B cell (primary cell): ENCODE results near the gene FRS3. TPM values are rescaled to one million over a fixed set of nuclear protein-coding genes. Genes with fewer than 3 reads are reported as not detected.

ENCODE experiments used
- ATAC-seq: fragments of 200-7000 bp; cut with Tn5 transposase; one replicate; pipeline ENCODE4 v1.10.0; 2021; ENCODE audit warnings: low read depth, mild to moderate bottlenecking, moderate number of reproducible peaks, moderate library complexity
- CTCF ChIA-PET: fragments of 350-600 bp; sonication (Branson Sonifier 250); formaldehyde crosslinking; loops from one replicate; lab custom pipeline; 2021; ENCODE audit warnings: antibody characterized with exemption, inconsistent platforms; lab: Charles Lee
- POLR2A ChIA-PET: fragments of 350-600 bp; sonication (Branson Sonifier 250); formaldehyde crosslinking; loops from one replicate; lab custom pipeline; 2021; ENCODE audit warnings: antibody characterized with exemption; lab: Charles Lee
- DNase-seq: peaks from one replicate; pipeline ENCODE4 v3.0.0; 2013
- H2AFZ ChIP-seq: 2 replicates; pipeline ENCODE4 v1.6.1; 2012; ENCODE audit warnings: mild to moderate bottlenecking, low read depth, low read length; ENCODE audit not compliant: insufficient read depth, poor library complexity, severe bottlenecking
- H3K27ac ChIP-seq, 2 donors: 1 replicate in 1 of 2; 2 replicates in 1 of 2; pipeline ENCODE4 v1.5.1; 2012 to 2013; ENCODE audit warnings: low read length in 2 of 2, mild to moderate bottlenecking in 2 of 2, moderate library complexity in 1 of 2
- H3K27me3 ChIP-seq, 4 experiments: fragments of 200-600 bp in 1 of 4; sonication (generic) in 1 of 4; replicated peaks in 1 of 4; 1 replicate in 2 of 4; 2 replicates in 2 of 4; pipeline versions ENCODE4 v1.6.1 to v1.7.0; 2013 to 2016; ENCODE audit warnings: low read length in 3 of 4, mild to moderate bottlenecking in 2 of 4, mixed read lengths in 1 of 4, moderate library complexity in 1 of 4; ENCODE audit not compliant: insufficient read depth in 4 of 4, control insufficient read depth in 3 of 4; ENCODE audit errors: control extremely low read depth in 1 of 4
- H3K36me3 ChIP-seq, 2 experiments: replicated peaks in 1 of 2; 1 replicate in 1 of 2; 2 replicates in 1 of 2; pipeline versions ENCODE4 v1.6.1 to v1.7.1; 2013; ENCODE audit warnings: low read length in 1 of 2; ENCODE audit not compliant: insufficient read depth in 2 of 2, control insufficient read depth in 1 of 2; ENCODE audit errors: control extremely low read depth in 1 of 2, extremely low read depth in 1 of 2
- H3K4me1 ChIP-seq, 2 donors: fragments of 200-600 bp in 1 of 2; sonication (generic) in 1 of 2; 1 replicate in 1 of 2; 2 replicates in 1 of 2; pipeline versions ENCODE4 v1.5.1 to v1.6.1; 2013 to 2017; ENCODE audit warnings: low read length in 2 of 2; ENCODE audit not compliant: control insufficient read depth in 2 of 2, insufficient read depth in 2 of 2
- H3K4me2 ChIP-seq: replicated peaks from 2 replicates; pipeline ENCODE3; 2012; ENCODE audit warnings: mild to moderate bottlenecking, low read depth, low read length; ENCODE audit not compliant: poor library complexity, severe bottlenecking
- H3K4me3 ChIP-seq, 5 experiments: fragments of 200-600 bp in 1 of 5; sonication (generic) in 1 of 5; 1 replicate in 3 of 5; 2 replicates in 2 of 5; pipeline versions ENCODE4 v1.5.1 to v1.7.0; 2011 to 2016; ENCODE audit warnings: low read length in 4 of 5, mild to moderate bottlenecking in 4 of 5, low read depth in 2 of 5, control low read depth in 1 of 5, moderate library complexity in 1 of 5; ENCODE audit not compliant: insufficient read depth in 1 of 5; ENCODE audit errors: control extremely low read depth in 1 of 5, extremely low read depth in 1 of 5
- H3K79me2 ChIP-seq: fragments of 200-600 bp; sonication (generic); one replicate; pipeline ENCODE4 v1.6.0; 2016; ENCODE audit warnings: low read length; ENCODE audit not compliant: control insufficient read depth, insufficient read depth
- H3K9ac ChIP-seq: fragments of 200-600 bp; sonication (generic); 2 replicates; pipeline ENCODE4 v1.6.1; 2017; ENCODE audit warnings: mild to moderate bottlenecking, low read length, moderate library complexity
- H3K9me3 ChIP-seq, 3 donors: one replicate each; pipeline versions ENCODE4 v1.6.1 to v1.7.1; 2013; ENCODE audit warnings: low read length in 2 of 3; ENCODE audit not compliant: control insufficient read depth in 2 of 3, insufficient read depth in 1 of 3; ENCODE audit errors: control extremely low read depth in 1 of 3
- H4K20me1 ChIP-seq: 2 replicates; pipeline ENCODE4 v1.6.0; 2012; ENCODE audit warnings: mild to moderate bottlenecking, low read length; ENCODE audit not compliant: insufficient read depth, control insufficient read depth, poor library complexity, severe bottlenecking
- H3K27ac Mint-ChIP-seq: one replicate; pipeline ENCODE4 v1.8.0; 2021; ENCODE audit warnings: mixed read lengths
- H3K27me3 Mint-ChIP-seq: one replicate; pipeline ENCODE4 v1.8.0; 2021; ENCODE audit warnings: mixed read lengths
- H3K4me1 Mint-ChIP-seq: one replicate; pipeline ENCODE4 v1.8.0; 2021; ENCODE audit warnings: mixed read lengths
- H3K4me3 Mint-ChIP-seq: one replicate; pipeline ENCODE4 v1.8.0; 2021; ENCODE audit warnings: mixed read lengths
- H3K9me3 Mint-ChIP-seq: one replicate; pipeline ENCODE4 v1.8.0; 2022; ENCODE audit warnings: mixed read lengths; ENCODE audit not compliant: insufficient read depth
- EZH2 ChIP-seq: IDR thresholded peaks from 2 replicates; pipeline ENCODE4 v1.6.1; 2012; ENCODE audit warnings: borderline replicate concordance, low read depth, mild to moderate bottlenecking, moderate library complexity, low read length; ENCODE audit not compliant: insufficient read depth, poor library complexity, severe bottlenecking
- WGBS: methylation state at CpG from one replicate; pipeline ENCODE4 v1.1.5; 2013; ENCODE audit warnings: missing lambda C conversion rate; ENCODE audit not compliant: insufficient coverage; 5-methylcytosine and 5-hydroxymethylcytosine counted together
- intact Hi-C: fragments of 100-400 bp; cut with micrococcal nuclease; formaldehyde crosslinking; loops from one replicate; pipeline ENCODE4 v1.10.0; 2022
- polyA plus RNA-seq: library from polyadenylated mRNA; depleted of rRNA; stranded (reverse); fragments of >200 nt; gene quantifications from 2 replicates; pipeline ENCODE4 v1.2.3, GENCODE V29; 2012
- total RNA-seq, 2 donors: library from RNA; stranded (reverse); fragments of 120-200 nt in 1 of 2; gene quantifications; 1 replicate in 1 of 2; 2 replicates in 1 of 2; pipeline versions ENCODE4 v1.2.3 to v1.2.4, GENCODE V29; 2013 to 2022
- TF ChIP-seq, protein P1 (sequence below): fragments of 200-600 bp; IDR thresholded peaks from one replicate; pipeline ENCODE4 v1.8.0; 2022; ENCODE audit warnings: antibody characterized with exemption, mild to moderate bottlenecking

The FRS3 gene
- total and polyA plus RNA-seq, 2 donors (not counting 1 experiment from before 2014, with no cell fraction given), result 9.8 to 12.0 TPM

DNA sequence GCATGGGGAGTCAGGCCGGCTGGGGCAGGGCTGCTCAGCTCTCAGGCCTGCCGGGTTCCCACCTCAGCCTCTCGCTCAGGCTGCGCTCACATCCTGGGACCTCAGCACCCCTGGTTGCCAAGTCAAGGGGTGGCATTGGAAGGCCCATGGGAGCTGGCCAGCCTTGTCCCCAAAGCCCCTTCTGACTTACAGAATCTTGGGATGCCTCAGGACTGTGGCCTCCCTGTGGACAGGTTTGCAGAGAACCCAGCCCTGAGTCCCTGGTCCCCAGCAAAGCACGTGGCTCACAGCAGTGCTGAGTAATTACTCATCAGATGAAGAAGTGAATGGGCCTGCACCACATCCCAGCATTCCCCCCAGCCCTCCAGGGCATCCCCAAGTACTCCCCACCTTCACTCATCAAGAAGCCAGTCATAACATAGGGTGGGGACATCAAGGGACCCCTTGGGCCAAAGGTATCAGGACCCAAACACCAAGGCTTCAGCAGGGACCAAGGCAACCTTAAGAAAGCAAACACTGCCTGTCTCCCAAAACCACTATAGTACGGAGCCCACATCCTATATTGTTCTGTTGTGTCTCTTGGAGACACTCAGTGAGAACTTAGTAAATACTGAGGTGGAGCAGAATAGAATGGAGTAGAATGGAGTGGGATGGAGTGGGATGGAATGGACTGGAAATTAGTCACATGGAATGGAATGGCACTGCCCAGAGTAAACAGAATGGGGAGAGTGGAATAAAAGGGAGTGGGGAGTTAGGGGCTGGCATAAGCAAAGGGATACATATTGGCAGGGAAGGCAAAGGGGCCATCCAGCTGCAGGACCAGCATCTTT, 36.1 kb downstream of the FRS3 start:
- H3K9me3 ChIP-seq, result no peaks in the 10 kb centered on the region
- no peaks in the 10 kb centered on the region for H3K4me1 ChIP-seq
- no peaks in the 10 kb centered on the region for H3K9me3 Mint-ChIP-seq
- H3K27ac Mint-ChIP-seq, result no peak overlapping the region
- H3K4me1 Mint-ChIP-seq, result no peaks in the 10 kb centered on the region
- H3K27ac ChIP-seq, result no peak overlapping the region
- H2AFZ ChIP-seq, result no peak overlapping the region
- no peaks in the 10 kb centered on the region for H3K27me3 ChIP-seq
- no peaks in the 10 kb centered on the region for H4K20me1 ChIP-seq
- POLR2A ChIA-PET, result no interaction called here
- no peak overlapping the region for H3K4me2 ChIP-seq
- H3K79me2 ChIP-seq, result no peaks in the 10 kb centered on the region
- intact Hi-C loops, result no loop called here
- H3K9ac ChIP-seq, result no peak overlapping the region
- H3K27me3 Mint-ChIP-seq, result no peaks in the 10 kb centered on the region
- no peak for DNase-seq
- no peak for ATAC-seq
- CTCF ChIA-PET, result no interaction called here
- H3K4me3 ChIP-seq, result no peak overlapping the region
- no peaks in the 10 kb centered on the region for H3K36me3 ChIP-seq
- TF ChIP-seq, protein P1, sequence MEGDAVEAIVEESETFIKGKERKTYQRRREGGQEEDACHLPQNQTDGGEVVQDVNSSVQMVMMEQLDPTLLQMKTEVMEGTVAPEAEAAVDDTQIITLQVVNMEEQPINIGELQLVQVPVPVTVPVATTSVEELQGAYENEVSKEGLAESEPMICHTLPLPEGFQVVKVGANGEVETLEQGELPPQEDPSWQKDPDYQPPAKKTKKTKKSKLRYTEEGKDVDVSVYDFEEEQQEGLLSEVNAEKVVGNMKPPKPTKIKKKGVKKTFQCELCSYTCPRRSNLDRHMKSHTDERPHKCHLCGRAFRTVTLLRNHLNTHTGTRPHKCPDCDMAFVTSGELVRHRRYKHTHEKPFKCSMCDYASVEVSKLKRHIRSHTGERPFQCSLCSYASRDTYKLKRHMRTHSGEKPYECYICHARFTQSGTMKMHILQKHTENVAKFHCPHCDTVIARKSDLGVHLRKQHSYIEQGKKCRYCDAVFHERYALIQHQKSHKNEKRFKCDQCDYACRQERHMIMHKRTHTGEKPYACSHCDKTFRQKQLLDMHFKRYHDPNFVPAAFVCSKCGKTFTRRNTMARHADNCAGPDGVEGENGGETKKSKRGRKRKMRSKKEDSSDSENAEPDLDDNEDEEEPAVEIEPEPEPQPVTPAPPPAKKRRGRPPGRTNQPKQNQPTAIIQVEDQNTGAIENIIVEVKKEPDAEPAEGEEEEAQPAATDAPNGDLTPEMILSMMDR, result no peak
- TF ChIP-seq EZH2, result no peak
- 88% methylated on average over 5 of the region's 6 CpGs for WGBS
- no peak overlapping the region for H3K4me3 Mint-ChIP-seq
